ENCODE data around the gene ATG7.

- TF ChIP-seq, protein P1, sequence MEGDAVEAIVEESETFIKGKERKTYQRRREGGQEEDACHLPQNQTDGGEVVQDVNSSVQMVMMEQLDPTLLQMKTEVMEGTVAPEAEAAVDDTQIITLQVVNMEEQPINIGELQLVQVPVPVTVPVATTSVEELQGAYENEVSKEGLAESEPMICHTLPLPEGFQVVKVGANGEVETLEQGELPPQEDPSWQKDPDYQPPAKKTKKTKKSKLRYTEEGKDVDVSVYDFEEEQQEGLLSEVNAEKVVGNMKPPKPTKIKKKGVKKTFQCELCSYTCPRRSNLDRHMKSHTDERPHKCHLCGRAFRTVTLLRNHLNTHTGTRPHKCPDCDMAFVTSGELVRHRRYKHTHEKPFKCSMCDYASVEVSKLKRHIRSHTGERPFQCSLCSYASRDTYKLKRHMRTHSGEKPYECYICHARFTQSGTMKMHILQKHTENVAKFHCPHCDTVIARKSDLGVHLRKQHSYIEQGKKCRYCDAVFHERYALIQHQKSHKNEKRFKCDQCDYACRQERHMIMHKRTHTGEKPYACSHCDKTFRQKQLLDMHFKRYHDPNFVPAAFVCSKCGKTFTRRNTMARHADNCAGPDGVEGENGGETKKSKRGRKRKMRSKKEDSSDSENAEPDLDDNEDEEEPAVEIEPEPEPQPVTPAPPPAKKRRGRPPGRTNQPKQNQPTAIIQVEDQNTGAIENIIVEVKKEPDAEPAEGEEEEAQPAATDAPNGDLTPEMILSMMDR (IDR thresholded peaks at IDR 0.05; ENCODE audit: low read depth, low read length): no peak
- TF ChIP-seq POLR2A (IDR thresholded peaks at IDR 0.05; ENCODE audit: extremely low read depth, insufficient read length): no peak
- no peak for TF ChIP-seq MYC (IDR thresholded peaks at IDR 0.05; ENCODE audit: low read depth, low read length)
Measured at GRCh38 chr3:11588755-11589154, 316.6 kb downstream of the ATG7 start.

All from NB4 (cell line).